GM12874 (cell line): ENCODE results near the gene GRPEL1.

Experiments
- TF ChIP-seq, protein P1 (sequence below): IDR thresholded peaks from 2 replicates; pipeline ENCODE4 v1.5.1; 2011; ENCODE audit warnings: low read depth, mild to moderate bottlenecking, control low read depth, low read length, moderate library complexity; ENCODE audit not compliant: insufficient read depth

Gene GRPEL1

DNA sequence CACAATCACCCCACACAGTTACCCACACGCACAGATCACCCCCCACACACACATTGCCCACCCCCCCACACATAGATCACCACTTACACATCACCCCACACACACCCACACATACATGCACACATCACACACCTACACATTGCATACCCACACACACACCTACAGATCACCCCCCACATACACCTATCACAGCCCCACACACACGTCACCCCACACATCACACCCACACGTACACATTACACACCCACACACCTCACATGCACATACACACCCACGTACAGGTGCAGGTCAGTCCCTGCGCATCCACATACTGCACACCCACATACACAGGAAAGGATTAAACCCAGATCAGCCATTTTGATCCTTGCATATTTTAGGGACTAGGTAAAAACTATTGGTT lies 40.0 kb downstream of the GRPEL1 start:
- TF ChIP-seq, protein P1, sequence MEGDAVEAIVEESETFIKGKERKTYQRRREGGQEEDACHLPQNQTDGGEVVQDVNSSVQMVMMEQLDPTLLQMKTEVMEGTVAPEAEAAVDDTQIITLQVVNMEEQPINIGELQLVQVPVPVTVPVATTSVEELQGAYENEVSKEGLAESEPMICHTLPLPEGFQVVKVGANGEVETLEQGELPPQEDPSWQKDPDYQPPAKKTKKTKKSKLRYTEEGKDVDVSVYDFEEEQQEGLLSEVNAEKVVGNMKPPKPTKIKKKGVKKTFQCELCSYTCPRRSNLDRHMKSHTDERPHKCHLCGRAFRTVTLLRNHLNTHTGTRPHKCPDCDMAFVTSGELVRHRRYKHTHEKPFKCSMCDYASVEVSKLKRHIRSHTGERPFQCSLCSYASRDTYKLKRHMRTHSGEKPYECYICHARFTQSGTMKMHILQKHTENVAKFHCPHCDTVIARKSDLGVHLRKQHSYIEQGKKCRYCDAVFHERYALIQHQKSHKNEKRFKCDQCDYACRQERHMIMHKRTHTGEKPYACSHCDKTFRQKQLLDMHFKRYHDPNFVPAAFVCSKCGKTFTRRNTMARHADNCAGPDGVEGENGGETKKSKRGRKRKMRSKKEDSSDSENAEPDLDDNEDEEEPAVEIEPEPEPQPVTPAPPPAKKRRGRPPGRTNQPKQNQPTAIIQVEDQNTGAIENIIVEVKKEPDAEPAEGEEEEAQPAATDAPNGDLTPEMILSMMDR: no peak

DNA sequence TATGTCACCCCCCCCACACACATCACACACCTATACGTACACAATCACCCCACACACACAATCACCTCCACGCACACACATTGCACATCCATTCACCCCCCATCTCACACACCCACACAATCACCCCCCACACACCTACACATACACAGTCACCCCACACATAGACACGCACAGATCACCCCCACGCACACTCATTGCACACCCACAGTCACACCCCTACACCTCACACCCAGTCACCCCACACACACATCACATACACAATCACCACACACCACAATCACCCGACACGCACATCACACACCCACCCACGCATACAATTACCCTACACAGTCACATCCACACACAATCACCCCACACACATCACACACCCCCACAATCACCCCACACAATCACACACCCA lies 40.6 kb downstream of the GRPEL1 start:
- TF ChIP-seq, protein P1: no peak

DNA sequence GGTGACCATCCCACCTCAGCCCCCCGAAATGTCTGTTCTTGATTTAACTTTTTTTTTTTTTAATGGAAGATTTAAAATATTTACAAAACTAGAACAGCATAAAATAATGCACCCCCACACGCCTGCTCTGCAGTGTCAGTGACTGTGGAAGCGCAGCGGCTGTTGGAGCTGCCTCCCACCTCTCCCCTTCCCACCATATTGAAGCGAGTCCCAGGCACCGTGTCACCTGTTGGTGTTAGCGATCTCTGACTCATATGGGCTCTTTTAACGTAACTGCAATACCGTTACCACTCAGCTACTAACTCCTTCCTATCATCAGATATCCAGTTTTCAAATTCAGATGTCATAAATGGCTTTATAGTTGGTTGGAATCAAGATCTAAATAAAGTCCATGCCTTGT lies 41.8 kb downstream of the GRPEL1 start:
- TF ChIP-seq, protein P1: no peak

GRCh38 chr4:7025040-7025602 lies 42.7 kb downstream of the GRPEL1 start:
- TF ChIP-seq, protein P1: no peak

GRCh38 chr4:7024336-7024890 lies 43.5 kb downstream of the GRPEL1 start:
- TF ChIP-seq, protein P1: no peak

GRCh38 chr4:7023901-7024300 lies 44.0 kb downstream of the GRPEL1 start:
- TF ChIP-seq, protein P1: no peak

DNA sequence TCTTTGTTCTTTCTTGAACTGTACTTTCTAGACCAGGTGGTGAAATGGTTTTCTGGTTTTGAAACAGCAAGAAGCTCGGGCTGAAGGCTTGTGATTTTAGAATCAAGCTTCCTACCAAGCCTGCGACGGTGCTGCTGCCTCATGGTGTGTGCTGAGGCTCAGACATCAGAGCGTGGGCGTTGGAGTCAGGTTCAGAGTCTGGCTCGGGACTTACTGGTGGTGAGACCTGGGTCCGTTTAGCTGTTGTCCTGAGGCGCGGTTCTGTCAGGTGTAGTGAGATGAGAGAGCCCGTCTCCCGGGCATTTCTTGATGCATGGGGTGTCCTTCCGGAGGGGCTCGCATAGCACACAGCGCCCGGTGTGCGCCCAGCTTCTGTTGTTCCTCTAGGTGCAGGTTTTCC lies 44.4 kb downstream of the GRPEL1 start:
- TF ChIP-seq, protein P1: no peak
